Natural killer cell (primary cell): ENCODE measurements around the gene ADAM29. TPM values are rescaled to one million over a fixed set of nuclear protein-coding genes. Genes with fewer than 3 reads are reported as not detected.

Experiments used
- ATAC-seq, 3 donors: fragments of 150-1000 bp in 2 of 3; fragments of 200-7000 bp in 1 of 3; cut with Tn5 transposase; 1 replicate in 1 of 3; 2 replicates in 2 of 3; pipeline ENCODE4 v1.10.0; 2021; ENCODE audit warnings: mild to moderate bottlenecking in 2 of 3, moderate library complexity in 2 of 3
- DNase-seq, 2 donors: peaks; one replicate each; pipeline versions ENCODE4 v3.0.0 to v3.0.0-alpha.2; 2013 to 2021; ENCODE audit warnings: mixed read lengths in 1 of 2
- H3K27ac ChIP-seq: one replicate; pipeline ENCODE4 v1.5.1; 2013; ENCODE audit warnings: mild to moderate bottlenecking, low read length
- H3K27me3 ChIP-seq: one replicate; pipeline ENCODE4 v1.6.1; 2013; ENCODE audit warnings: low read length; ENCODE audit not compliant: control insufficient read depth, insufficient read depth
- H3K36me3 ChIP-seq: one replicate; pipeline ENCODE4 v1.6.1; 2013; ENCODE audit warnings: low read length; ENCODE audit not compliant: control insufficient read depth, insufficient read depth
- H3K4me1 ChIP-seq: one replicate; pipeline ENCODE4 v1.6.1; 2013; ENCODE audit warnings: low read length; ENCODE audit not compliant: control insufficient read depth, insufficient read depth
- H3K4me3 ChIP-seq: one replicate; pipeline ENCODE4 v1.5.1; 2013; ENCODE audit warnings: low read length
- H3K9me3 ChIP-seq: one replicate; pipeline ENCODE4 v1.6.1; 2013; ENCODE audit warnings: low read length; ENCODE audit not compliant: control insufficient read depth, insufficient read depth
- H3K27ac Mint-ChIP-seq, 2 donors: one replicate each; pipeline ENCODE4 v1.8.0; 2022; ENCODE audit warnings: mild to moderate bottlenecking in 2 of 2, mixed read lengths in 2 of 2, moderate library complexity in 1 of 2
- H3K27me3 Mint-ChIP-seq, 2 donors: one replicate each; pipeline ENCODE4 v1.8.0; 2022; ENCODE audit warnings: low read depth in 2 of 2, mixed read lengths in 2 of 2
- H3K36me3 Mint-ChIP-seq: one replicate; pipeline ENCODE4 v1.8.0; 2022; ENCODE audit warnings: mixed read lengths
- H3K4me1 Mint-ChIP-seq, 2 donors: one replicate each; pipeline ENCODE4 v1.8.0; 2022; ENCODE audit warnings: mixed read lengths in 2 of 2
- H3K4me3 Mint-ChIP-seq: one replicate; pipeline ENCODE4 v1.8.0; 2022; ENCODE audit warnings: mild to moderate bottlenecking, moderate library complexity, mixed read lengths
- H3K9me3 Mint-ChIP-seq, 2 donors: one replicate each; pipeline ENCODE4 v1.8.0; 2022; ENCODE audit warnings: mixed read lengths in 2 of 2
- WGBS: methylation state at CpG from one replicate; pipeline ENCODE4 v1.1.7; 2013; ENCODE audit warnings: missing lambda C conversion rate; ENCODE audit not compliant: insufficient coverage; 5-methylcytosine and 5-hydroxymethylcytosine counted together
- intact Hi-C: fragments of 100-400 bp; cut with micrococcal nuclease; formaldehyde crosslinking; loops from one replicate; pipeline ENCODE4 v1.14.2; 2022
- total RNA-seq, 4 donors: library from RNA; stranded (reverse); fragments of 120-200 nt in 1 of 4; gene quantifications; one replicate each; pipeline versions ENCODE4 v1.2.3 to v1.2.4, GENCODE V29; 2013 to 2022
- TF ChIP-seq, protein P1 (sequence below): fragments of 200-600 bp; IDR thresholded peaks from one replicate; pipeline ENCODE4 v1.8.0; 2022; ENCODE audit warnings: antibody characterized with exemption

The ADAM29 gene
- total RNA-seq, 3 donors from 2014 or later (not counting 1 experiment from before 2014, with no cell fraction given): not detected

DNA sequence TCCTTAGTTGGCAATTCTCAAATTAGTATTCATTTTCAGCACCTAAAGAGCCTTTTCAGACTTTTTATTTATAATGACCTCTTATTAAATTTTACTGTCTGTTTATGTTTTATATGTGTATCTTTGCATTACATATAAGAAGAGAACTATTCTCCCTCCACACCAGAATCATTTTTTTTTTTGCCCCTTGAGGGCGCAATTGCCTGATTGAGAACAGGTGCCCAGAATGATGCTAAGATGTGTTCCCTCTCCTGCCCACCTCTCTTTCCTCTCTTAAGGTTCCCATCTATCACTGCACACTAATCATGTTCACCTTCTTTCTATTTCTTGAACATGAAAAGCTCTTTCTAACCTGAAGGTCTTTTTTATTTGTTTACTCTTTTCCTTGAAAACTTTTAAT is 44.2 kb upstream of the ADAM29 start:
- no peaks in the 10 kb centered on the region for H3K36me3 ChIP-seq
- no peaks in the 10 kb centered on the region for H3K27me3 ChIP-seq
- DNase-seq (no peak), ATAC-seq (no peak)
- H3K4me1 ChIP-seq: no peaks in the 10 kb centered on the region
- Mint-ChIP-seq H3K36me3 (no peaks in the 10 kb centered on the region), H3K9me3 (peaks cover 3 to 8% of the 10 kb centered on the region in 2 donors), H3K27ac (no peak overlapping the region), H3K4me3 (no peak overlapping the region), H3K27me3 (no peaks in the 10 kb centered on the region), H3K4me1 (no peaks in the 10 kb centered on the region)
- TF ChIP-seq, protein P1, sequence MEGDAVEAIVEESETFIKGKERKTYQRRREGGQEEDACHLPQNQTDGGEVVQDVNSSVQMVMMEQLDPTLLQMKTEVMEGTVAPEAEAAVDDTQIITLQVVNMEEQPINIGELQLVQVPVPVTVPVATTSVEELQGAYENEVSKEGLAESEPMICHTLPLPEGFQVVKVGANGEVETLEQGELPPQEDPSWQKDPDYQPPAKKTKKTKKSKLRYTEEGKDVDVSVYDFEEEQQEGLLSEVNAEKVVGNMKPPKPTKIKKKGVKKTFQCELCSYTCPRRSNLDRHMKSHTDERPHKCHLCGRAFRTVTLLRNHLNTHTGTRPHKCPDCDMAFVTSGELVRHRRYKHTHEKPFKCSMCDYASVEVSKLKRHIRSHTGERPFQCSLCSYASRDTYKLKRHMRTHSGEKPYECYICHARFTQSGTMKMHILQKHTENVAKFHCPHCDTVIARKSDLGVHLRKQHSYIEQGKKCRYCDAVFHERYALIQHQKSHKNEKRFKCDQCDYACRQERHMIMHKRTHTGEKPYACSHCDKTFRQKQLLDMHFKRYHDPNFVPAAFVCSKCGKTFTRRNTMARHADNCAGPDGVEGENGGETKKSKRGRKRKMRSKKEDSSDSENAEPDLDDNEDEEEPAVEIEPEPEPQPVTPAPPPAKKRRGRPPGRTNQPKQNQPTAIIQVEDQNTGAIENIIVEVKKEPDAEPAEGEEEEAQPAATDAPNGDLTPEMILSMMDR: no peak
- no peak overlapping the region for H3K4me3 ChIP-seq
- 38% methylated on average over 1 of the region's 1 CpG for WGBS
- no peak overlapping the region for H3K27ac ChIP-seq
- no peaks in the 10 kb centered on the region for H3K9me3 ChIP-seq
- intact Hi-C loops: no loop called here

DNA sequence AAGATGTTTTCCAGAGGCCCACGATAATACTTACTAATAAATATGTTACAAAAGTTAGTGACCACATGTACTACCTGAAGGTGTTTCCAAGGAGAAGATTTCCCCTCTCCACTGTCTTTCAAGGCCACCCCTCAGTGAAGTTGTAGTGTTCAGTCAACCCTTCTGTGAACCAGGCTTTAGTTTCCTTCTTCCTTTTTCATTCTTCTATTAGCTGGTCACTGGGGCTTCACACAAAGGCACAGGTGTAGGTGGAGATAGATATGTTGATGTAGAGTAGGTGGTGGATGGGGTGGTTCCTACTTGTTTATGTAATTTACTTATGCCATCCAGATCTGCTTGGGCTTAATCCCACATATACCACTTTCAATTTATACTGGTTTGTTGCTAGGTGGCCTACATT is 43.3 kb upstream of the ADAM29 start:
- ATAC-seq (no peak), DNase-seq (no peak)
- H3K36me3 Mint-ChIP-seq: no peaks in the 10 kb centered on the region
- H3K4me3 ChIP-seq: no peak overlapping the region
- H3K9me3 ChIP-seq: no peaks in the 10 kb centered on the region
- H3K27me3 Mint-ChIP-seq: no peaks in the 10 kb centered on the region
- H3K36me3 ChIP-seq: no peaks in the 10 kb centered on the region
- H3K27ac Mint-ChIP-seq: no peak overlapping the region
- H3K4me1 ChIP-seq: no peaks in the 10 kb centered on the region
- TF ChIP-seq, protein P1: no peak
- H3K27ac ChIP-seq: no peak overlapping the region
- no peaks in the 10 kb centered on the region for H3K4me1 Mint-ChIP-seq
- peaks cover 3 to 12% of the 10 kb centered on the region in 2 donors for H3K9me3 Mint-ChIP-seq
- no peaks in the 10 kb centered on the region for H3K27me3 ChIP-seq
- WGBS: 60% methylated on average over 1 of the region's 1 CpG
- intact Hi-C loops: no loop called here
- no peak overlapping the region for H3K4me3 Mint-ChIP-seq

DNA sequence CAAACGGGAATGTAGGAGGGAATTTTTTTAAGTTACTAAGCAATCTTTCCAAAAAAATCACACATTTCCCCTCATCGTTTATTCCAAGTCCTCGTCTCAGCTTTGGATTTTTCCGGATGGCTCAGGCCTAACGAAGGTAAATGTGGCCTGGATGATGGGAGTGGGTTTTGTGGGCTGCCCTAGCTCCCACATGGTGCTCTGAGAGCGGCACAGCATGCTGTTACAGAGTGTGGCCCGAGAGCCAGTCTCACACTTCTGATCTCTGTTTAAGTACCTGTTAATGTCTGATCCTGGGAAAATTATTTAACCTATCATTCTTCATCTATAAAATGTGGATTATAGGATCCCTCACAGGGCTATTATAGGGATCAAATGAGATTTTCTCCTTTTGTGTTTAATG is 38.2 kb upstream of the ADAM29 start:
- DNase-seq: no peak
- H3K27ac ChIP-seq: no peak overlapping the region
- WGBS: 92% methylated on average over 4 of the region's 7 CpGs
- no peaks in the 10 kb centered on the region for H3K36me3 ChIP-seq
- Mint-ChIP-seq H3K36me3 (no peaks in the 10 kb centered on the region), H3K9me3 (peaks cover 0 to 6% of the 10 kb centered on the region in 2 donors), H3K4me3 (no peak overlapping the region), H3K4me1 (no peaks in the 10 kb centered on the region), H3K27me3 (no peaks in the 10 kb centered on the region), H3K27ac (no peak overlapping the region)
- TF ChIP-seq, protein P1: no peak
- no peaks in the 10 kb centered on the region for H3K4me1 ChIP-seq
- H3K4me3 ChIP-seq: no peak overlapping the region
- no peaks in the 10 kb centered on the region for H3K9me3 ChIP-seq
- no peak for ATAC-seq
- intact Hi-C loops: no loop called here
- H3K27me3 ChIP-seq: no peaks in the 10 kb centered on the region

DNA sequence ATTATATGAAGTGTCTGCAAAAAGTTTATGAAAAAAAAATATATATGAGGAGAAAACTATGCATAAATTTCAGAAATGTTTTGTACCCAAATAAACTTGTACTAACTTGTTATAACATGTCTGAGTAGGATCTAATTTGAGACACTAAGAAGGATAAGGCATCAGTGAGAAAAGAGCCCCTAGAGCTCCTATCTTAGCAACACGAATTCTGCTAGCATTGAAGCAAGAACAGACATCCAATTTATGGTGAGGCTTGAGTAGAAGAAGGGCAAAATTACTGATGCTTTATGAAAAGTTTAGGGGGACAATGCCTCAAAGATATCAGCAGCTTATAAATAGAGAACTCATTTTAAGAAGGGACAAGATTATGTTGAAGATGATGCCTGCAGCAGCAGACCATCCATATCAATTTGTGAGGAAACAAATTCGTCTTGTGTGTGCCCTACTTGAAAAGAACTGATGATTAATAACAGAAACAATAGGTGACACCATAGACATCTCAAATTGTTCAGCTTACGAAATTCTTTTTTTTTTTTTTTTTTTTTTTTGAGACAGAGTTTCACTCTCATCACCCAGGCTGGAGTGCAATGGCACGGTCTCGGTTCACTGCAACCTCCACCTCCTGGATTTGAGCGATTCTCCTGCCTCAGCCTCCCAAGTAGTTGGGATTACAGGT is 35.7 kb upstream of the ADAM29 start:
- H3K4me3 ChIP-seq: no peak overlapping the region
- no peaks in the 10 kb centered on the region for H3K36me3 Mint-ChIP-seq
- H3K27me3 Mint-ChIP-seq: no peaks in the 10 kb centered on the region
- no peaks in the 10 kb centered on the region for H3K27me3 ChIP-seq
- peaks cover 0 to 6% of the 10 kb centered on the region in 2 donors for H3K9me3 Mint-ChIP-seq
- no peaks in the 10 kb centered on the region for H3K9me3 ChIP-seq
- H3K4me1 Mint-ChIP-seq: no peaks in the 10 kb centered on the region
- intact Hi-C loops: no loop called here
- no peak for DNase-seq
- H3K4me3 Mint-ChIP-seq: no peak overlapping the region
- H3K27ac Mint-ChIP-seq: no peak overlapping the region
- no peak for ATAC-seq
- 70% methylated on average over 3 of the region's 6 CpGs for WGBS
- H3K4me1 ChIP-seq: no peaks in the 10 kb centered on the region
- no peak overlapping the region for H3K27ac ChIP-seq
- H3K36me3 ChIP-seq: no peaks in the 10 kb centered on the region
- TF ChIP-seq, protein P1: no peak
